GM12892 (cell line): ENCODE data around the gene MIR17HG.
A peak's percentile ranks its signal among the peaks of the same experiment; 100 is the strongest.

ENCODE experiments used
- DNase-seq: peaks from one replicate; pipeline ENCODE4 v3.0.0; 2011; ENCODE audit not compliant: insufficient read length
- FAIRE-seq: peaks from 2 replicates; lab custom pipeline; 2011; peaks lifted over from hg19 to GRCh38; lab: Jason Lieb, UNC
- POLR2A ChIP-seq: IDR thresholded peaks from 2 replicates; pipeline ENCODE4 v1.6.1; 2011; ENCODE audit warnings: low read depth, low read length, control low read depth
- POLR2AphosphoS5 ChIP-seq: IDR thresholded peaks from 2 replicates; pipeline ENCODE4 v1.6.1; 2011; ENCODE audit warnings: low read depth, low read length, control low read depth
- TAF1 ChIP-seq: IDR thresholded peaks from 2 replicates; pipeline ENCODE4 v1.6.1; 2011; ENCODE audit warnings: low read depth, mild to moderate bottlenecking, control low read depth, low read length, borderline replicate concordance

Gene MIR17HG

DNA sequence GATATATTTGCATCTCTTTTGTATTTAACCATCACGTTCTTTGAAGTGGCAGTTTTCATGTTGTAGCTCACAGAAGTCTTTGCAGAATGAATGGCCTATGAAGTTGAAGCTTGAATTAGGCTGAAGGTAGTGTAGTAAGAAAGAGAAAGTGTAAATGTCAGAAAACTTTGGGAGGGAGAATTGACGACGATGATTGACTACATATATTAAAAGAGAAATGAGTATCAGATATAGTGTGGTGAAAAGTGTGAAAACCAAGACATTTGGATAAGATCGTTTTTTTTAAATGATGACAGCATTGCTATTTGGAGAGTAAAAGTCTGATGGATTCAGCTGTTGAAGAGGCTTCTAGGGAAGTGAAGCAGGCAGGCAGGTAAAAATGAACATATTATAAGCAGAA lies 36.3 kb downstream of the MIR17HG start:
- FAIRE-seq: no peak
- DNase-seq: no peak

DNA sequence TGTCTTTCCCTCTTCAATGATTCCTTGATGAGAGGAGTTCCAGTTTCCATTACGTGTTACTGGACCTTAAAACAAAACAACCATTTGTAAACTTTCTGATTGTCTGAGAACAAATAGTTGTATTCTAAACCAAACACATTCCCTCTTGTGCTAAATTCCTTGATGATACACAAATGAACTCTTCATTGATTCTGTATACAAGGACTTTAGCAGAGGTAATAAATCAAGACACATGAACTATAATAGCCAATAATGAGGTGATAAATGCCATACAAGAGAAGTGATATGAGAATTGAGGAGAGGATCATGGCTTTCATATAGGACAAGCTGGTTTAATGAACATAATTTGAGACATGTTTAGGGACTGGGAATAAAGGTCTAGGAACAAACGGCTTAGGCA lies 37.4 kb downstream of the MIR17HG start:
- no peak for TF ChIP-seq POLR2A
- TF ChIP-seq POLR2AphosphoS5: no peak
- TF ChIP-seq TAF1: no peak
- FAIRE-seq (no peak), DNase-seq (no peak)

More for the DNA sequence above, 36.3 kb downstream of the MIR17HG start:
- TF ChIP-seq POLR2A (no peak), TAF1 (no peak), POLR2AphosphoS5 (no peak)

DNA sequence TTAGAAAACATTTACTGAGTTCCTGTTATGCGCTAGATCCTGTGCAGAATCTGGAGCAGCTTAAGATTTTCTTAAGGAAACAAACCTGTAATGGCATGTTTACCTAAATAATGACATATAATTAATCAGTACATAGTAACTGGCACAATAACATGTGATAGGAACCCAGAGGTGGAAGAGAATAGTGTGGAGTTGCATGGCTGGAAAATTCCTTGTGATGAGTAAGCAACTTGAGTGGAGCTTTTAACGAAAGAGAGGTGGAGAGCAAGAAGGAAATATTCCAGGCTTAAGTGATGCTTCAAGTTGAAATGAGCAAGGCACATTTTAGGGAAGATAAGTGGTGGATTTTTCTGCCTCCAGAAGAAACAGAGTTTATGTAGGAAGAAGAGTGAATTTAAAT lies 41.7 kb downstream of the MIR17HG start:
- FAIRE-seq: no peak
- TF ChIP-seq TAF1: no peak
- TF ChIP-seq POLR2AphosphoS5: no peak
- no peak for TF ChIP-seq POLR2A
- no peak for DNase-seq

DNA sequence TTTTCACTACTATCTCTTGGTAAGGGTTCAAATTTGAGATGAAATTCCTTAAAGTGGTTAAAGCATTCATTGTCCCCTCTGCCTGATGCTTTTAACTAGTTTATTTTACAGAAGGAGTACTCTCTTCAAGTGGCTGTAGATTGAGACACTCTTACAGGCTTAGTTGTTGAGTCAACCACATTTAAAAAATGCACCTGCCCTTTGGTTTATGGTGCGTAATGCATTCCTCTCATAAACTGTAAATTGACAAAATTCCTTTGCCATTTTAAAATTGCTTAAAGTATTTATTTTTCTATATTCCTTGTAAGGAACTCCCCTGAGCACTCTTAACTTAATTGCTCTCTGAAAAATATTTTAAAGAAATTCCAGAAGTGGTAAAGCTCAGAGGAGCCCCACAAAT lies 50.1 kb downstream of the MIR17HG start:
- DNase-seq (no peak), FAIRE-seq (no peak)
- TF ChIP-seq TAF1 (no peak), POLR2AphosphoS5 (no peak), POLR2A (no peak)

DNA sequence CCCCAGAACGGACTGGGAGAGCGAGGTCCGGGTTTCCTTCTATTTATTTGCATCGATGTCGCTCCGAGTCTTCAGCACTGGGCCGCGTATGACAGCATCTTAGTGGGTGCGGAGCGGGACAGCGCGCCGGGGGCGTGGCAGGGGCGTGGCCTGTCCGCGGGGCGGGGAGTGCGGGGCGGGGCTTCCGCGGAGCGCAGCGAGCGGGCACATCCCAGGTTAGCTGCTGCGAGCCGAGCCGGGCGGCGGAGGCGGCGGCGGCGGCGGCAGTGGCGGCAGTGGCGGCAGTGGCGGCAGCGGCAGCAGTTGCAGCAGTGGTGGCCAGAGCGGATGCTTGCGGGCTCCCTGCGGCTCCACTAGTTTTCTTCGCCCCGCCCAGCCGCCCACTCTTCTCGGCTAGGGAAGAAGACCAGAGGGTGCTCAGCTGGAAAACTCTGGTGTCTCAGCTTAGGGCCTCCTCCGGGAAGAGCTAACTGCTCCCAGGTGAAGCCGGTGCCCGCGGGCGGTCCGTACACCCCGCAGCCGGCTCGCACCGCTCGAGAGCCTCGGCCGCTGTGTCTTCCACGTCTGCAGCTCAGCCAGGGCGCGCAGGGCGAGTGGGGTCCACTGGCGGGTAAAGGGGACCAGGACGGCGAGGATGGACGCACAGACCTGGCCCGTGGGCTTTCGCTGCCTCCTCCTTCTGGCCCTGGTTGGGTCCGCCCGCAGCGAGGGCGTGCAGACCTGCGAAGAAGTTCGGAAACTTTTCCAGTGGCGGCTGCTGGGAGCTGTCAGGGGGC lies 51.1 kb downstream of the MIR17HG start, which contains the start of gene GPC5:
Gene GPC5, plus strand, starts transcription at position 209 of the 776 bp plus-strand sequence.
- TF ChIP-seq TAF1: no peak
- no peak for TF ChIP-seq POLR2AphosphoS5
- no peak for TF ChIP-seq POLR2A
- DNase-seq (peak; percentile 67), FAIRE-seq (peak; percentile 97)

DNA sequence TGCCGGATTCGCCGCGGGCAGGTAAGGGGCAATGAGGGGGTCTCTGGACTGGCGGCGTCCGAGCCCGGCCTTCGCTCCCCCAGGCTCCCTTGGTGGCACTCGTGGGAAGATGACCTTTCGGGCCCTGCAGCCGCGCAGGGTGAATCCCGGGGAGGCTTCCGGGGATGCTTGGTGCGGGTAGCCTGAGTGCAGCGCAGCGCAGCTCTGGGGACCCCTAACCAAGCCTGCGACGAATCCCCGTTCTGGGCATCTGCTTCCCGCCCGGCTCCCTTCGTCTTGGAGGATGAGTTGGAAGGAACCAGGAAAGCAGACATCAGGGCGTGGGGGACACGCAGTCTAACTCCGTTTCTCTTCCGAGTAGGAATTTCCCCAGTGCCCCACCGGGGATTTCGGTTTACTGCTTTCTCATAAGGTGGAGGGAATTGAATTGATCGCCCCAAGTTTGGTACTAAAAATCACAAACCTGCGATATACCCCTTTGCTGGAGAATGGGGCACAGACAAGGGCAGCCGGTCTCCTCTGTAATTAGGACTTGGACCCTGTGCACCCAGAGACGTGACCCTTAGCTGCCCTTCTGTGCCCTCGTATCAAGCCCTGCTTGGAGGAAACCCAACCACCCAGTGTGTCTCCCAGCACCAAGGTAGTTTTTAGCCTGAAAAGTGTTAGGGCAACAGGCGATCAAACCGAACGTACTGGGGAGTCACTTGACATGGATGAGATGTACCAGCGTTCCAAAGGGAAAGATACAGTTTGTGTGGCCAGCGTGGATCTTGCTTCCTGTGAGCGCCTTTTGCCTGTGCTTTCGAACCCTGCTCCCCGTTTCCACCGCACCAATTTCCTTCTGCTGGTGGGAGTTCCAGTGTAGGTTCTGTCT lies 51.9 kb downstream of the MIR17HG start:
- no peak for TF ChIP-seq POLR2A
- TF ChIP-seq POLR2AphosphoS5: no peak
- no peak for TF ChIP-seq TAF1
- FAIRE-seq (peak; percentile 76), DNase-seq (no peak)

DNA sequence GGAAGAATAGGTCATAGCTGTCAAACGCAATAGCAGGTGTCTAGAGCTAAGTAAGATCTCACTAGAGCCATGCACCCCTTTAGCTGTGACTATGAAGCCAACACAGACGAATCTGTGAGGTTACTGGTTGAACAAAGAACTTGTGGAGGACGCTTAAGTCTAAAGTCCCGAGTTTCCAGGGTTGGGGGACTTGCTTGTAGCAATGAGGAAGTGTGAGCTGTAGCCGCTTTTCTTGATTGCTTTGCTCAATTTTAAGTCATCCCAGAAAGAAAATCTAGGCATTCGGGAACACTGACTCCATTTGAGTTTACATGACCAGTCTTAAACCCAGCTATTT lies 52.5 kb downstream of the MIR17HG start:
- DNase-seq (no peak), FAIRE-seq (no peak)
- no peak for TF ChIP-seq POLR2AphosphoS5
- TF ChIP-seq TAF1: no peak
- TF ChIP-seq POLR2A: no peak

DNA sequence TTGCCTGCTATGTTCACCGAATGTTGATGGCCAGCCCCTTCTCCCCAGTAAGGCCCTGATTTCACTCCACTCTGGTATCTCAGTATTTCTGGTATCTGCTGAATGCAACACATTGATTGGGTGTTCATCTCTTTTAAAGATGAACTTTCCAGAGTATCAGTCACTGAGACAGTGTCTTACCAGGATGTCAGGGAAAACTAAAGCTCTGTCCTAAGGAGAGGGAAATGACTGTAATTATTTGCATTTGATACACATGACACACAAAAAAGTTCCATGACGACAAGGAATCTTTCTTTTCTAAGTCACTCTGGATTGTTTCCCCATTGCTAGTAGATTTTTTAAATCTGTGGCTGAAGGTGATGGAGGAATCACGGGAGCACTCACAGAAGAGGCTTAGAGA lies 53.2 kb downstream of the MIR17HG start:
- peak; percentile 58 for FAIRE-seq
- no peak for DNase-seq
- TF ChIP-seq POLR2A (no peak), POLR2AphosphoS5 (no peak), TAF1 (no peak)

DNA sequence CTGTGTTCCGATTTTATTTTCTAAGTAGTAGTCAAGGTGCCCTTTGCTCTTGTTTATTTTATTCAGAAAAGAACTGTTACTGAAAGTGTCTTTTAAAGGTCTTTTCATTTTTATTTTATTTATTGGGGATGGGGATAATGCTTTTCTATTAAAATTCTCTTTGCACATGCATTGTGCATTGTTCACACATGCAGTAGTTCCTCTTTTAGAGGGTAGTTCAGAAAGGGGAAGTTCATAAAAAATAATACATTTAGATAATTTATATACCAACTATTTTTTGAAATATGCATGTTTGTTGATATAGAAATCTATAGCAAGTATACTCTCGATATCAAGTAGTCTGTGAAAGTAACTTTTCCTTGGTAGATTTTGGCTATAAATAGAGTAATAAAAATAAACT lies 54.4 kb downstream of the MIR17HG start:
- FAIRE-seq: no peak
- DNase-seq: no peak
- TF ChIP-seq POLR2A: no peak
- no peak for TF ChIP-seq POLR2AphosphoS5
- TF ChIP-seq TAF1: no peak
